ENCODE results near the gene KCNN1. TPM values are rescaled to one million over a fixed set of nuclear protein-coding genes. Genes with fewer than 3 reads are reported as not detected.

KCNN1 gene
- total and polyA plus RNA-seq, 9 of the 15 experiments (the other 6 are each of a cell fraction or from before 2014, with no cell fraction given): 0.01 to 6.2 (median 0.72) TPM

DNA sequence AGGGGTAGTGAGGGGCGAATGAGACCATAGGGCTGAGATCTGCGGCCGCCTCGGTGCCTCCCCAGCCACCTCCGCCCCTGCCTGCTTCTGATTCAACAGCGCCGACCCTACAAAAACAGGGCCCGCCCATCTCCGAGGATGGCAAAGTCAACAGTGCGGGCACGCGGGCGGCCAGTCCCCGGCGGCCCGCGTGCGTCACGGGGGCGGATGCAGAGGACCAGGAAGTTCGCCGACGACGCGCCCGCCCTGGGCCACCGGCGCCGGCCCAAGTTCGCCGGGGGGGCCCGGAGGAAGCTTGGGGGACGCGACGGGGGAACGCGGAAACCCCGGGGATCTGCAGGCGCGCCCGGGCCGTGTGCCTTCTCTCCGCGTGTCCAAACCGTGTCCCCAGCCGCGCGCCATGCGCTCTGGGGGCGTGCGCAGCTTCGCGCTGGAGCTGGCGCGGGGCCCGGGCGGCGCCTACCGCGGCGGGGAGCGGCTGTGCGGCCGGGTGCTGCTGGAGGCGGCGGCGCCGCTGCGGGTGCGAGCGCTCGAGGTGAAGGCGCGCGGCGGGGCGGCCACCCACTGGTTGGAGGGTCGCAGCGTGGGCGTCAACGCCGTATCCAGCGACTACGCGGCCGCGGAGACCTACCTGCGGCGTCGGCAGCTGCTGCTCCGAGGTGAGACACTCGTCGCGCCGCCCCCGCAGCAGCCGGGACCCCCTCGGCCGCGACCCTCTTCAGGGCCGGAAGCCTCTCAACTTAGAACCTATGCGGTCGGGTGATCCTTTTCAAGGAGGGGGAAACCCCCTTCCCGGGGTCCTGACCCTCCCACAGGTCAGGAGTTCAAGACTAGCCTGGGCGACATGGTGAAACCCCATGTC, 34.2 kb downstream of the KCNN1 start (continued):
- peak; percentile 92 for TF ChIP-seq MAX (CRISPR knock-in tag; IDR thresholded peaks at IDR 0.05)
- TF ChIP-seq ZNF740 (CRISPR knock-in tag; IDR thresholded peaks at IDR 0.05): peak; percentile 71
- peak in 1 of 2 experiments; percentile 56; a peak in 2 of 4 replicates for TF ChIP-seq ZNF740 (tag; IDR thresholded peaks at IDR 0.05)
- no peak for TF ChIP-seq ZNF830 (CRISPR knock-in tag; IDR thresholded peaks at IDR 0.05)
- TF ChIP-seq ZBTB7A (IDR thresholded peaks at IDR 0.05; ENCODE audit: borderline replicate concordance, control insufficient read depth, low read depth, low read length): peak; percentile 89
- TF ChIP-seq NCOA2 (IDR thresholded peaks at IDR 0.05; ENCODE audit: partially characterized antibody in 2 of 2): no peak
- peak; percentile 96 for TF ChIP-seq HNRNPL (IDR thresholded peaks at IDR 0.05; ENCODE audit: low read depth, low read length)
- TF ChIP-seq NFIC (IDR thresholded peaks at IDR 0.05): peak; percentile 86
- peak; percentile 39 to 56; a peak in 1 of 4 replicates for TF ChIP-seq SIN3A (IDR thresholded peaks at IDR 0.05; ENCODE audit: borderline replicate concordance in 2 of 2, control insufficient read depth in 1 of 2, low read depth in 2 of 2, low read length in 2 of 2)
- peak; percentile 18 for TF ChIP-seq POLR2B (IDR thresholded peaks at IDR 0.05; ENCODE audit: low read depth, partially characterized antibody)
- peak; percentile 18; the same call in 1 of the 2 replicates for TF ChIP-seq TAF7 (tag; IDR thresholded peaks at IDR 0.05)
- TF ChIP-seq ARID1B (IDR thresholded peaks at IDR 0.05): no peak
- 0 out of 2 replicates have a peak, but pooled peaks have one; percentile 19 for TF ChIP-seq ATF1 (CRISPR knock-in tag; IDR thresholded peaks at IDR 0.05)
- TF ChIP-seq ATF1 (tag; IDR thresholded peaks at IDR 0.05): peak; percentile 82
- TF ChIP-seq SMC3 (conservative IDR thresholded peaks at IDR 0.05; ENCODE audit: insufficient read depth, low read depth, low read length): no peak
- peak; percentile 98 for TF ChIP-seq L3MBTL2 (IDR thresholded peaks at IDR 0.05)
- TF ChIP-seq MTA3 (IDR thresholded peaks at IDR 0.05; ENCODE audit: borderline replicate concordance): peak; percentile 87
- TF ChIP-seq SIN3B (IDR thresholded peaks at IDR 0.05; ENCODE audit: low read depth): peak; percentile 42; the same call in 1 of the 2 replicates
- TF ChIP-seq ETV6 (IDR thresholded peaks at IDR 0.05; ENCODE audit: borderline replicate concordance in 1 of 2, low read depth in 2 of 2, low read length in 1 of 2): no peak
- peak; percentile 86; the same call in 1 of the 2 replicates for TF ChIP-seq ETV6 (CRISPR knock-in tag; IDR thresholded peaks at IDR 0.05; ENCODE audit: borderline replicate concordance)
- TF ChIP-seq ETS1 (conservative IDR thresholded peaks at IDR 0.05; ENCODE audit: control insufficient read depth, low read depth, low read length): peak; percentile 83
- no peak for TF ChIP-seq MCM3 (IDR thresholded peaks at IDR 0.05)
- peak; percentile 79; the same call in 1 of the 2 replicates for TF ChIP-seq ZNF511 (CRISPR knock-in tag; IDR thresholded peaks at IDR 0.05)

All from K562 (cell line).